Stomach (tissue), 4 donors: ENCODE measurements around the gene GUF1.

Experiments
- CTCF ChIP-seq, 7 experiments: fragments of 450-650 bp in 4 of 7; fragments of 200-600 bp in 3 of 7; sonication (generic) in 3 of 7; IDR thresholded peaks; one replicate each; pipeline ENCODE4 v1.5.1; 2016 to 2019; ENCODE audit warnings: antibody characterized with exemption in 7 of 7, control low read depth in 2 of 7, mild to moderate bottlenecking in 1 of 7
- EP300 ChIP-seq: sonication (generic); formaldehyde crosslinking; IDR thresholded peaks from one replicate; pipeline ENCODE4 v1.6.1; 2017; ENCODE audit warnings: antibody characterized with exemption
- POLR2A ChIP-seq, 4 donors: fragments of 450-650 bp; IDR thresholded peaks; one replicate each; pipeline ENCODE4 v1.6.1; 2016; ENCODE audit warnings: antibody characterized with exemption in 4 of 4, control low read depth in 2 of 4, mild to moderate bottlenecking in 1 of 4, moderate library complexity in 1 of 4
- POLR2AphosphoS5 ChIP-seq, 3 donors: sonication (generic); formaldehyde crosslinking; IDR thresholded peaks; one replicate each; pipeline ENCODE4 v1.6.1; 2016; ENCODE audit warnings: antibody characterized with exemption in 3 of 3

- TF ChIP-seq POLR2A (IDR thresholded peaks at IDR 0.05) = no peak
- peak in 5 of 7 experiments; percentile 33 to 59 (median 52) for TF ChIP-seq CTCF (IDR thresholded peaks at IDR 0.05)
- no peak for TF ChIP-seq EP300
- no peak for TF ChIP-seq POLR2AphosphoS5 (IDR thresholded peaks at IDR 0.05)
Observed at GRCh38 chr4:44629280-44629866, 48.8 kb upstream of the GUF1 start.
